Measurements from ENCODE around the gene AMOTL2.

DNA sequence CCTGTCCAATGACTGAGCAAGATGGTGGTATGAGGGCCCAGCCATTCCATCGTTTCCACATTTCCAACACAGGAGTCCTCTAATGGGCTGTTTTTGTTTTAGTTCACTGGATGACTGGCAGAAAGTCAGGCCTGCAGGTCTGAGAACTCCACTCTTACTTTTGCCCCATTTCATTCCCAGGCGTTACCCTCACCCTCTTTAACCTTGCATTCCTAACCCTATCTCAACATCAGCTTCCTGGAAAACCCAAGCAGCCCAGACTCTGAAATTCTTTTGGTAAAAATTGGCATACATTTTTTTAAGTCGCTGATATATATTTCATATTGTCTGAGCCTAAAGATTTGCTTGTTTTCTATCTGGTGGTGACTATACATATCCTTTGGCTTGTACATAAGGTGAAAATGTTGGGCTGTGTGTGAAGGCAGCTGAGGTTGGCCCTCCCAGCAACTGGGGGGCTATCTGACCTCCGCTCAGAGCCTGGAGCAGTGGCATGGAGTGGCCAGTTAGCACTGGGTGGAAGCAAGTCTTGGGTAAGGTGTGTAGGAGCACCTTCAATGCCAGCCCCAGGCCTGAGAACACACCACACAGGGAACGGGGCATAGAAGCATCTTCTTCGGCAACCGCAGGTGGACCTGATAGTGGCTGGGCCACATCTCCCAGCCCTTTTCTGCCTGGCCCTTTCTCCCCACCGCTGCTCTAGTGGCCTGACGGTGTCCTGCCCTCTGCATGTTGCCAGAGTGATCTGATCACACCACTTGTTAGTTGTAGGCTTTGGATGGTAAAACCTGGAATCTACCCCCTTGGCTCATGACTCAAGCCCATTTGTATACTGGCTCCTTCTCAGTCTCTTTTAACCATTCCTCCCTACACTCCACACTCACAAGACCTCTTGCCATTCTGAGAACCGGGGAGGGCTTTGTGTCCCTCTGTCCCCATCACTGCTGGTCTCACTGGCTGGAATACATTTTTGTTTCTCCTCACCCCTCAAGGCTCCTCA is 50.0 kb downstream of the AMOTL2 start:
- TF ChIP-seq, protein P1, sequence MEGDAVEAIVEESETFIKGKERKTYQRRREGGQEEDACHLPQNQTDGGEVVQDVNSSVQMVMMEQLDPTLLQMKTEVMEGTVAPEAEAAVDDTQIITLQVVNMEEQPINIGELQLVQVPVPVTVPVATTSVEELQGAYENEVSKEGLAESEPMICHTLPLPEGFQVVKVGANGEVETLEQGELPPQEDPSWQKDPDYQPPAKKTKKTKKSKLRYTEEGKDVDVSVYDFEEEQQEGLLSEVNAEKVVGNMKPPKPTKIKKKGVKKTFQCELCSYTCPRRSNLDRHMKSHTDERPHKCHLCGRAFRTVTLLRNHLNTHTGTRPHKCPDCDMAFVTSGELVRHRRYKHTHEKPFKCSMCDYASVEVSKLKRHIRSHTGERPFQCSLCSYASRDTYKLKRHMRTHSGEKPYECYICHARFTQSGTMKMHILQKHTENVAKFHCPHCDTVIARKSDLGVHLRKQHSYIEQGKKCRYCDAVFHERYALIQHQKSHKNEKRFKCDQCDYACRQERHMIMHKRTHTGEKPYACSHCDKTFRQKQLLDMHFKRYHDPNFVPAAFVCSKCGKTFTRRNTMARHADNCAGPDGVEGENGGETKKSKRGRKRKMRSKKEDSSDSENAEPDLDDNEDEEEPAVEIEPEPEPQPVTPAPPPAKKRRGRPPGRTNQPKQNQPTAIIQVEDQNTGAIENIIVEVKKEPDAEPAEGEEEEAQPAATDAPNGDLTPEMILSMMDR (IDR thresholded peaks at IDR 0.05), result no peak
- no peak for TF ChIP-seq POLR2A (IDR thresholded peaks at IDR 0.05)
